C4-2B (cell line): ENCODE measurements around the gene PDE1A.
A peak's percentile ranks its signal among the peaks of the same experiment; 100 is the strongest.

Experiments
- H3K27ac ChIP-seq: fragments of 450-650 bp; 2 replicates; pipeline ENCODE4 v1.5.1; 2017
- CTCF ChIP-seq: fragments of 450-650 bp; conservative IDR thresholded peaks from 2 replicates; pipeline ENCODE4 v1.5.1; 2017; ENCODE audit warnings: mild to moderate bottlenecking
- ZFX ChIP-seq: fragments of 450-650 bp; IDR thresholded peaks from 2 replicates; pipeline ENCODE4 v1.6.1; 2017

The PDE1A gene

GRCh38 chr2:182193291-182193690 is 233.5 kb downstream of the PDE1A start:
- TF ChIP-seq CTCF (no peak), ZFX (no peak)
- H3K27ac ChIP-seq = no peak overlapping the region

- H3K27ac ChIP-seq = no peak overlapping the region
- TF ChIP-seq CTCF (no peak), ZFX (no peak)
These were observed 235.8 kb downstream of the PDE1A start for GRCh38 chr2:182191061-182191460.

GRCh38 chr2:182187130-182187529 is 239.7 kb downstream of the PDE1A start:
- H3K27ac ChIP-seq = no peak overlapping the region
- TF ChIP-seq ZFX (no peak), CTCF (no peak)

GRCh38 chr2:182186132-182186735 is 240.6 kb downstream of the PDE1A start:
- no peak overlapping the region for H3K27ac ChIP-seq
- no peak for TF ChIP-seq ZFX
- peak; percentile 77 for TF ChIP-seq CTCF

GRCh38 chr2:182182436-182182835 is 244.4 kb downstream of the PDE1A start:
- H3K27ac ChIP-seq = no peak overlapping the region
- TF ChIP-seq ZFX = no peak
- TF ChIP-seq CTCF = no peak

GRCh38 chr2:182181381-182181780 is 245.5 kb downstream of the PDE1A start:
- TF ChIP-seq ZFX (no peak), CTCF (no peak)
- H3K27ac ChIP-seq = no peak overlapping the region

- TF ChIP-seq ZFX = no peak
- no peak for TF ChIP-seq CTCF
- no peak overlapping the region for H3K27ac ChIP-seq
These were observed 247.7 kb downstream of the PDE1A start for GRCh38 chr2:182179176-182179575.
